A549 (cell line): Measurements from ENCODE around the gene S100A4. TPM values are rescaled to one million over a fixed set of nuclear protein-coding genes. Genes with fewer than 3 reads are reported as not detected.

Experiments used
- ATAC-seq, 2 experiments: fragments of 200-7000 bp in 1 of 2; fragments of >200 bp in 1 of 2; cut with Nextera tagmentation in 1 of 2; cut with Tn5 transposase in 1 of 2; 3 replicates each; pipeline versions ENCODE4 v1.8.0 to v1.9.1; 2018 to 2020; ENCODE audit warnings: mild to moderate bottlenecking in 1 of 2, moderate library complexity in 1 of 2
- CTCF ChIA-PET: fragments of 300-600 bp; sonication (Branson Sonifier 250); formaldehyde crosslinking; extraction: SDS; loops from one replicate; lab custom pipeline; 2021; ENCODE audit warnings: antibody characterized with exemption, inconsistent platforms; lab: Yijun Ruan, JAX
- POLR2A ChIA-PET: fragments of 350-600 bp; formaldehyde crosslinking; extraction: SDS; loops from one replicate; lab custom pipeline; 2021; ENCODE audit warnings: antibody characterized with exemption, inconsistent platforms; lab: Yijun Ruan, JAX
- DNase-seq, 2 experiments: peaks; one replicate each; pipeline versions ENCODE4 v3.0.0 to v3.0.0-alpha.2; 2011 to 2016; ENCODE audit warnings: low read depth in 1 of 2, low spot score in 1 of 2
- FAIRE-seq: peaks from 2 replicates; lab custom pipeline; 2011; peaks lifted over from hg19 to GRCh38; lab: Jason Lieb, UNC
- H3K27ac ChIP-seq, 2 experiments: fragments of >200 bp; sonication (Bioruptor Twin); formaldehyde crosslinking; 3 replicates each; pipeline ENCODE4 v1.5.1; 2016 to 2017
- H3K4me1 ChIP-seq: fragments of >200 bp; sonication (Bioruptor Twin); formaldehyde crosslinking; 3 replicates; pipeline ENCODE4 v1.6.1; 2016
- H3K4me2 ChIP-seq: fragments of >200 bp; sonication (Bioruptor Twin); formaldehyde crosslinking; 3 replicates; pipeline ENCODE4 v1.6.1; 2016
- H3K4me3 ChIP-seq: fragments of >200 bp; sonication (Bioruptor Twin); formaldehyde crosslinking; 3 replicates; pipeline ENCODE4 v1.5.1; 2016
- H3K9me3 ChIP-seq: fragments of >200 bp; sonication (Bioruptor Twin); formaldehyde crosslinking; 3 replicates; pipeline ENCODE4 v1.6.1; 2016
- BHLHE40 ChIP-seq: IDR thresholded peaks from 2 replicates; pipeline ENCODE4 v1.6.1; 2012; ENCODE audit warnings: low read depth, low read length, inconsistent platforms
- CBX2 ChIP-seq: fragments of 200-600 bp; sonication (generic); IDR thresholded peaks from 2 replicates; pipeline ENCODE4 v1.6.1; 2016; ENCODE audit warnings: low read depth, mild to moderate bottlenecking, borderline replicate concordance
- CBX8 ChIP-seq: fragments of 200-600 bp; sonication (generic); IDR thresholded peaks from 2 replicates; pipeline ENCODE4 v1.6.1; 2016
- CEBPB ChIP-seq, 2 experiments: fragments of >200 bp in 1 of 2; sonication (Bioruptor Twin) in 1 of 2; formaldehyde crosslinking in 1 of 2; IDR thresholded peaks; 2 replicates each; pipeline ENCODE4 v1.6.1; 2012 to 2016
- CHD2 ChIP-seq: fragments of 150-350 bp; IDR thresholded peaks from 2 replicates; pipeline ENCODE4 v1.6.1; 2014; ENCODE audit warnings: low read length; ENCODE audit not compliant: partially characterized antibody
- EHF ChIP-seq: fragments of 250-450 bp; sonication (Bioruptor Pico); IDR thresholded peaks from 2 replicates; pipeline ENCODE4 v1.5.0; 2020; ENCODE audit warnings: mild to moderate bottlenecking
- ESRRA ChIP-seq: fragments of 150-350 bp; IDR thresholded peaks from 2 replicates; pipeline ENCODE4 v1.6.1; 2014; ENCODE audit warnings: mild to moderate bottlenecking, low read length, borderline replicate concordance
- FOSL2 ChIP-seq, 2 experiments: fragments of 450-650 bp in 1 of 2; fragments of >200 bp in 1 of 2; sonication (Bioruptor Twin) in 1 of 2; formaldehyde crosslinking; IDR thresholded peaks; 2 replicates each; pipeline versions ENCODE4 v1.5.0 to v1.6.1; 2016 to 2020; ENCODE audit warnings: mild to moderate bottlenecking in 1 of 2, moderate library complexity in 1 of 2
- FOXS1 ChIP-seq: fragments of 250-450 bp; sonication (Bioruptor Pico); IDR thresholded peaks from 2 replicates; pipeline ENCODE4 v1.5.0; 2020; ENCODE audit warnings: mild to moderate bottlenecking, moderate library complexity
- HDAC2 ChIP-seq: fragments of 200-600 bp; sonication (generic); IDR thresholded peaks from 2 replicates; pipeline ENCODE4 v1.6.1; 2016
- HEYL ChIP-seq: fragments of 250-450 bp; sonication (Bioruptor Pico); IDR thresholded peaks from 2 replicates; pipeline ENCODE4 v1.8.0; 2021; ENCODE audit warnings: mild to moderate bottlenecking, moderate library complexity
- HOXA7 ChIP-seq: fragments of 250-450 bp; sonication (Bioruptor Pico); IDR thresholded peaks from 2 replicates; pipeline ENCODE4 v1.5.0; 2020; ENCODE audit warnings: mild to moderate bottlenecking, moderate library complexity
- HOXB13 ChIP-seq: fragments of 250-450 bp; sonication (Bioruptor Pico); IDR thresholded peaks from 2 replicates; pipeline ENCODE4 v1.5.0; 2020; ENCODE audit warnings: low read depth, mild to moderate bottlenecking, moderate library complexity
- JUN ChIP-seq, 2 experiments: fragments of >200 bp; sonication (Bioruptor Twin); formaldehyde crosslinking; IDR thresholded peaks; 2 replicates in 1 of 2; 3 replicates in 1 of 2; pipeline ENCODE4 v1.6.1; 2016 to 2017
- KDM5A ChIP-seq: fragments of 200-600 bp; sonication (generic); IDR thresholded peaks from 2 replicates; pipeline ENCODE4 v1.6.1; 2016; ENCODE audit warnings: antibody characterized with exemption, mild to moderate bottlenecking
- MYC ChIP-seq: IDR thresholded peaks from 2 replicates; pipeline ENCODE4 v1.6.1; 2012; ENCODE audit warnings: mild to moderate bottlenecking, inconsistent platforms, low read length, improper control_type of control experiment, borderline replicate concordance
- NPAS2 ChIP-seq: fragments of 250-450 bp; sonication (Bioruptor Pico); IDR thresholded peaks from 2 replicates; pipeline ENCODE4 v1.8.0; 2022; ENCODE audit warnings: mild to moderate bottlenecking, moderate library complexity, borderline replicate concordance
- NR3C1 ChIP-seq: fragments of >200 bp; sonication (Bioruptor Twin); formaldehyde crosslinking; IDR thresholded peaks from 3 replicates; pipeline ENCODE4 v1.6.1; 2017
- POLR2A ChIP-seq: IDR thresholded peaks from 2 replicates; pipeline ENCODE4 v1.6.1; 2012; ENCODE audit warnings: mild to moderate bottlenecking, low read length
- RAD21 ChIP-seq, 2 experiments: fragments of >200 bp in 1 of 2; sonication (Bioruptor Twin) in 1 of 2; formaldehyde crosslinking in 1 of 2; IDR thresholded peaks in 1 of 2; conservative IDR thresholded peaks in 1 of 2; 2 replicates in 1 of 2; 3 replicates in 1 of 2; pipeline ENCODE4 v1.6.1; 2012 to 2018; ENCODE audit warnings: inconsistent platforms in 1 of 2
- RARB ChIP-seq: fragments of 250-450 bp; sonication (Bioruptor Pico); IDR thresholded peaks from 2 replicates; pipeline ENCODE4 v1.8.0; 2021; ENCODE audit warnings: mild to moderate bottlenecking, moderate library complexity
- RCOR1 ChIP-seq: fragments of 150-350 bp; IDR thresholded peaks from 2 replicates; pipeline ENCODE4 v1.6.1; 2014; ENCODE audit warnings: antibody characterized with exemption, low read length, low read depth
- REST ChIP-seq: fragments of 200-600 bp; sonication (generic); IDR thresholded peaks from 2 replicates; pipeline ENCODE4 v1.6.1; 2016; ENCODE audit warnings: antibody characterized with exemption, mild to moderate bottlenecking, moderate library complexity
- RFX5 ChIP-seq: fragments of 450-650 bp; IDR thresholded peaks from 2 replicates; pipeline ENCODE4 v1.7.1; 2014; ENCODE audit warnings: antibody characterized with exemption, mild to moderate bottlenecking, moderate library complexity
- TFCP2L1 ChIP-seq: fragments of 250-450 bp; sonication (Bioruptor Pico); IDR thresholded peaks from 2 replicates; pipeline ENCODE4 v1.5.0; 2021; ENCODE audit warnings: mild to moderate bottlenecking
- USF2 ChIP-seq: fragments of 450-650 bp; IDR thresholded peaks from 2 replicates; pipeline ENCODE4 v1.6.1; 2014; ENCODE audit warnings: antibody characterized with exemption
- ZNF302 ChIP-seq: fragments of 250-450 bp; sonication (Bioruptor Pico); IDR thresholded peaks from 2 replicates; pipeline ENCODE4 v1.9.0; 2021; ENCODE audit warnings: inconsistent platforms, mild to moderate bottlenecking, moderate library complexity
- ZSCAN20 ChIP-seq: fragments of 250-450 bp; sonication (Bioruptor Pico); IDR thresholded peaks from 2 replicates; pipeline ENCODE4 v1.8.0; 2022; ENCODE audit warnings: mild to moderate bottlenecking, moderate library complexity
- WGBS: methylation state at CpG from one replicate; pipeline ENCODE4 v1.1.6; 2017; ENCODE audit errors: missing lambda C conversion rate; 5-methylcytosine and 5-hydroxymethylcytosine counted together
- polyA plus RNA-seq, 4 experiments: library from polyadenylated mRNA; depleted of rRNA in 3 of 4; stranded (reverse); fragments of >200 nt; fragmentation: RNase III in 1 of 4; extraction: RNeasy Plus Mini Kit Qiagen cat#74134 plus additional on column Dnase treatment in 1 of 4; gene quantifications; 2 replicates in 3 of 4; 3 replicates in 1 of 4; pipeline ENCODE4 v1.2.3, GENCODE V29; 2011 to 2017
- TF ChIP-seq, protein P1 (sequence below): IDR thresholded peaks from 2 replicates; pipeline ENCODE4 v1.6.1; 2012; ENCODE audit warnings: low read depth, borderline replicate concordance
- TF ChIP-seq, protein P2 (sequence below): IDR thresholded peaks from 2 replicates; pipeline ENCODE4 v1.6.1; 2012
- TF ChIP-seq, protein P3 (sequence below): IDR thresholded peaks from 2 replicates; pipeline ENCODE4 v1.6.1; 2012
- TF ChIP-seq, protein P4 (sequence below): fragments of 150-350 bp; IDR thresholded peaks from 2 replicates; pipeline ENCODE4 v1.6.1; 2014; ENCODE audit warnings: low read depth, mild to moderate bottlenecking, low read length

Gene S100A4
- polyA plus RNA-seq, 2 of the 4 experiments (the other 2 are of a cell fraction): 590 to 2,584 TPM

- peak within 1 kb of the TSS; percentile 99 for H3K4me2 ChIP-seq
- WGBS: 22% methylated on average over 14 of the region's 14 CpGs
- H3K27ac ChIP-seq: peak within 1 kb of the TSS; percentile 96 to 97
- FAIRE-seq (no peak), ATAC-seq (peak; percentile 52 to 65), DNase-seq (peak; percentile 89 to 91)
- H3K4me1 ChIP-seq: peaks cover 83% of the 10 kb centered on the region
- ChIA-PET CTCF (interaction anchor here (0.5 to 16.2 kb wide), 10 partner anchors 8 to 1744 kb away, joined by 3 to 141 read pairs (median 33); partner anchors contain the start of genes LINGO4, S100A2, S100A5 and S100A6), POLR2A (interaction anchor here (2.0 to 6.8 kb wide), 3 partner anchors 15 to 17 kb away, joined by 9 to 114 read pairs (median 18); partner anchors contain the start of genes S100A2 and S100A6)
- no peaks in the 10 kb centered on the region for H3K9me3 ChIP-seq
- 0 out of 3 replicates have a peak within 1 kb of the TSS, but pooled peaks have one; percentile 7 for H3K4me3 ChIP-seq
- TF ChIP-seq HDAC2 (no peak), POLR2A (no peak), USF2 (no peak), CBX2 (no peak), KDM5A (no peak), CHD2 (no peak), ZSCAN20 (CRISPR knock-in tag) (0 out of 2 replicates have a peak, but pooled peaks have one; percentile 23), TFCP2L1 (CRISPR knock-in tag) (no peak), EHF (no peak; the same call in 1 of the 2 replicates), NPAS2 (no peak), HOXA7 (CRISPR knock-in tag) (no peak), FOXS1 (CRISPR knock-in tag) (no peak), JUN (IDR thresholded peaks at IDR 0.05) (peak in 1 of 2 experiments; percentile 73; a peak in 3 of 5 replicates), HOXB13 (CRISPR knock-in tag) (peak; percentile 15; the same call in 1 of the 2 replicates), BHLHE40 (no peak), CEBPB (IDR thresholded peaks at IDR 0.05) (peak in 1 of 2 experiments; percentile 29; a peak in 1 of 4 replicates), REST (no peak), RFX5 (no peak), FOSL2 (IDR thresholded peaks at IDR 0.05) (peak; percentile 45), FOSL2 (CRISPR knock-in tag; IDR thresholded peaks at IDR 0.05) (peak; percentile 96), ZNF302 (no peak), RCOR1 (no peak), HEYL (no peak), ESRRA (no peak), NR3C1 (no peak), MYC (no peak; the same call in 1 of the 2 replicates), CBX8 (no peak), RARB (CRISPR knock-in tag) (no peak), RAD21 (conservative IDR thresholded peaks at IDR 0.05 in 1 of 2, IDR thresholded peaks at IDR 0.05 in 1 of 2) (peak; percentile 42 to 43; a peak in 3 of 5 replicates)
- TF ChIP-seq, protein P1, sequence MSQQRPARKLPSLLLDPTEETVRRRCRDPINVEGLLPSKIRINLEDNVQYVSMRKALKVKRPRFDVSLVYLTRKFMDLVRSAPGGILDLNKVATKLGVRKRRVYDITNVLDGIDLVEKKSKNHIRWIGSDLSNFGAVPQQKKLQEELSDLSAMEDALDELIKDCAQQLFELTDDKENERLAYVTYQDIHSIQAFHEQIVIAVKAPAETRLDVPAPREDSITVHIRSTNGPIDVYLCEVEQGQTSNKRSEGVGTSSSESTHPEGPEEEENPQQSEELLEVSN: peak; percentile 63; the same call in 1 of the 2 replicates
- TF ChIP-seq, protein P2, sequence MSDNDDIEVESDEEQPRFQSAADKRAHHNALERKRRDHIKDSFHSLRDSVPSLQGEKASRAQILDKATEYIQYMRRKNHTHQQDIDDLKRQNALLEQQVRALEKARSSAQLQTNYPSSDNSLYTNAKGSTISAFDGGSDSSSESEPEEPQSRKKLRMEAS: peak; percentile 86
- TF ChIP-seq, protein P3, sequence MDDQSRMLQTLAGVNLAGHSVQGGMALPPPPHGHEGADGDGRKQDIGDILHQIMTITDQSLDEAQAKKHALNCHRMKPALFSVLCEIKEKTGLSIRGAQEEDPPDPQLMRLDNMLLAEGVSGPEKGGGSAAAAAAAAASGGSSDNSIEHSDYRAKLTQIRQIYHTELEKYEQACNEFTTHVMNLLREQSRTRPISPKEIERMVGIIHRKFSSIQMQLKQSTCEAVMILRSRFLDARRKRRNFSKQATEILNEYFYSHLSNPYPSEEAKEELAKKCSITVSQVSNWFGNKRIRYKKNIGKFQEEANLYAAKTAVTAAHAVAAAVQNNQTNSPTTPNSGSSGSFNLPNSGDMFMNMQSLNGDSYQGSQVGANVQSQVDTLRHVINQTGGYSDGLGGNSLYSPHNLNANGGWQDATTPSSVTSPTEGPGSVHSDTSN: peak; percentile 67
- TF ChIP-seq, protein P4, sequence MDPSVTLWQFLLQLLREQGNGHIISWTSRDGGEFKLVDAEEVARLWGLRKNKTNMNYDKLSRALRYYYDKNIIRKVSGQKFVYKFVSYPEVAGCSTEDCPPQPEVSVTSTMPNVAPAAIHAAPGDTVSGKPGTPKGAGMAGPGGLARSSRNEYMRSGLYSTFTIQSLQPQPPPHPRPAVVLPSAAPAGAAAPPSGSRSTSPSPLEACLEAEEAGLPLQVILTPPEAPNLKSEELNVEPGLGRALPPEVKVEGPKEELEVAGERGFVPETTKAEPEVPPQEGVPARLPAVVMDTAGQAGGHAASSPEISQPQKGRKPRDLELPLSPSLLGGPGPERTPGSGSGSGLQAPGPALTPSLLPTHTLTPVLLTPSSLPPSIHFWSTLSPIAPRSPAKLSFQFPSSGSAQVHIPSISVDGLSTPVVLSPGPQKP: no peak
Measured at GRCh38 chr1:153548722-153549688, 3.4 kb upstream of the S100A4 start, which contains the start of gene S100A3. Gene S100A3, minus strand, starts transcription at chr1:153549258. Its CDS starts 773 bp downstream, at chr1:153548485.
